ENCODE results near the gene TMEM95.

- TF ChIP-seq REST (IDR thresholded peaks at IDR 0.05; ENCODE audit: low read depth) (no peak), CTCF (IDR thresholded peaks at IDR 0.05 in 2 of 3, conservative IDR thresholded peaks at IDR 0.05 in 1 of 3; ENCODE audit: borderline replicate concordance in 1 of 3, insufficient read depth in 1 of 3, low read depth in 2 of 3, low read length in 2 of 3) (no peak), POLR2AphosphoS5 (IDR thresholded peaks at IDR 0.05; ENCODE audit: low read depth, low read length) (peak; percentile 4; the same call in 1 of the 2 replicates), MAX (IDR thresholded peaks at IDR 0.05) (no peak), SP1 (IDR thresholded peaks at IDR 0.05; ENCODE audit: low read depth) (no peak)
Measured at GRCh38 chr17:7383742-7384488, 29.0 kb downstream of the TMEM95 start.
